ENCODE results near the gene SKAP2.

GRCh38 chr7:26792006-26792405 lies 72.4 kb downstream of the SKAP2 start:
- TF ChIP-seq ARID2 (CRISPR knock-in tag; IDR thresholded peaks at IDR 0.05; ENCODE audit: borderline replicate concordance) (no peak), ADNP (CRISPR knock-in tag; IDR thresholded peaks at IDR 0.05) (no peak), HDAC6 (IDR thresholded peaks at IDR 0.05; ENCODE audit: low read depth, low read length) (no peak), ELF4 (CRISPR knock-in tag; IDR thresholded peaks at IDR 0.05; ENCODE audit: borderline replicate concordance) (no peak), ZNF138 (CRISPR knock-in tag; IDR thresholded peaks at IDR 0.05; ENCODE audit: low read depth) (no peak)
